Activated T-cell treated with anti-CD3 and anti-CD28 coated beads, Interleukin-2, amount 50 U/mL, for 4 hours (primary cell): Measurements from ENCODE around the gene TMEM98. TPM values are rescaled to one million over a fixed set of nuclear protein-coding genes. Genes with fewer than 3 reads are reported as not detected.
"Not testable (repeated sequence)": the region's sequence is repeated elsewhere in the genome, so short reads cannot be mapped to it uniquely, and the experiment has no call there.

Experiments used
- ATAC-seq, 2 donors: fragments of 200-7000 bp; cut with Tn5 transposase; one replicate each; pipeline ENCODE4 v1.10.0; 2021
- DNase-seq: peaks from one replicate; pipeline ENCODE4 v3.0.0-alpha.2; 2020
- H3K27me3 Mint-ChIP-seq: one replicate; pipeline ENCODE4 v1.8.0; 2021; ENCODE audit warnings: low read depth, mixed read lengths
- H3K36me3 Mint-ChIP-seq: one replicate; pipeline ENCODE4 v1.8.0; 2022; ENCODE audit warnings: mixed read lengths; ENCODE audit not compliant: insufficient read depth
- H3K4me1 Mint-ChIP-seq: one replicate; pipeline ENCODE4 v1.8.0; 2021; ENCODE audit warnings: low read depth, mixed read lengths
- H3K4me3 Mint-ChIP-seq: one replicate; pipeline ENCODE4 v1.8.0; 2021; ENCODE audit warnings: mild to moderate bottlenecking, moderate library complexity, mixed read lengths
- H3K9me3 Mint-ChIP-seq: one replicate; pipeline ENCODE4 v1.8.0; 2021; ENCODE audit warnings: mixed read lengths
- total RNA-seq, 3 donors: library from RNA; stranded (reverse); gene quantifications; one replicate each; pipeline ENCODE4 v1.2.1, GENCODE V29; 2021

TMEM98 gene
- total RNA-seq, 3 donors from 2014 or later: 0.16 to 0.86 (median 0.54) TPM

DNA sequence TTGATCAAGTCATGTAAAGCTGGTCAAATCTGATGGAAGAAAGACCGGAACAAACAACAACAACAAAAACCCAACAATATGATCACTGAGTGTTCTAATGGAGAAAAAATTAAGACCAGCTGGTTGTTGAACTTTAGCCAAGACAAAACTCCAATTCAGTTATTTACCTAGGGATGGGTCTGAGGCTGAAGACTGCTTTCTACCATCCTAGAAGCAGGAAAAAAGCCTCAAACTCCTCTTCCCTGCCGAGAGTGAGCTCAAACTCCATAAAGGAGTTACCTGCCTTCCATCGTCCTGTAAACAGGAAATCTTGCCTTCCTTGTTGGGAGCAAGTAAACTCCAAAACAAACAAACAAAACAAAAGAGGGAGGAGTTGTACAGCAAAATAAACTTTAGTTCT, 23.1 kb upstream of the TMEM98 start:
- no peak overlapping the region for H3K4me3 Mint-ChIP-seq
- peaks cover 5% of the 10 kb centered on the region for H3K27me3 Mint-ChIP-seq
- no peak for ATAC-seq
- peaks cover 7% of the 10 kb centered on the region for H3K4me1 Mint-ChIP-seq
- H3K36me3 Mint-ChIP-seq: no peaks in the 10 kb centered on the region
- no peak for DNase-seq
- H3K9me3 Mint-ChIP-seq: no peaks in the 10 kb centered on the region

GRCh38 chr17:32907583-32907982, 20.4 kb upstream of the TMEM98 start:
- Mint-ChIP-seq H3K9me3 (no peaks in the 10 kb centered on the region), H3K27me3 (peaks cover 7% of the 10 kb centered on the region), H3K4me1 (peaks cover 7% of the 10 kb centered on the region), H3K4me3 (no peak overlapping the region), H3K36me3 (no peaks in the 10 kb centered on the region)
- ATAC-seq: no peak
- DNase-seq: no peak

DNA sequence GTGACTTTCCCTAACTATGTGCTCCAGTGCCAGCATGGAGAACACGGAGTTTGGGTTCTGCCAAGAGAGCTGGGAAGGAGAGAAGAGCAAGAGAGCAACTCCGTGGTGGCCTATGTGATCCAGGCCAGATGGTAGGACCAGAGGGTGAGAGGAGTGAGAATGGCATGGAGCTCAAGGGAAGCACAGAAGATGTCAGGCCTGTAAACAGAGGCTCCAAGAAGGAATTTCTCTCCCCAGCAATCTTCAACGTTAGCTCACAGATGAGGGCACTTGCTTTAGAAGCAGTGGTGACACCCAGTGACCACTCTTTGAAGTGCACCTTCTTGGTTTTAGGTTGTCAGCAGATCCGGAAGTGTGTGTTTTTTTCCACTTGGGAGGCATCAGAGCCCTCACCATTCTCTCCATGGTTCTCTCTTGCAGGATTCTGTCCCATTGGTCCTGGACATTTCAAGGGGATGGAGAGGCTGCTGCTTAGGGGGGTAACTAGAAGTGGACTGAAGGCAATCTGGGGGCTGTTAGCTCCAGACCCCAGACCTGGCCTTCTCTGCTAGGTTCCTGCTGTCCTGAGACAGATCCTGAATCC, 18.1 kb upstream of the TMEM98 start:
- H3K36me3 Mint-ChIP-seq: no peaks in the 10 kb centered on the region
- H3K27me3 Mint-ChIP-seq: peaks cover 7% of the 10 kb centered on the region
- peak; percentile 51 to 69 for ATAC-seq
- H3K9me3 Mint-ChIP-seq: no peaks in the 10 kb centered on the region
- H3K4me1 Mint-ChIP-seq: peaks cover 5% of the 10 kb centered on the region
- peak; percentile 20 for DNase-seq
- no peak overlapping the region for H3K4me3 Mint-ChIP-seq

- no peak for DNase-seq
- Mint-ChIP-seq H3K27me3 (peaks cover 7% of the 10 kb centered on the region), H3K36me3 (no peaks in the 10 kb centered on the region), H3K4me3 (no peak overlapping the region), H3K4me1 (peaks cover 5% of the 10 kb centered on the region), H3K9me3 (no peaks in the 10 kb centered on the region)
- ATAC-seq: no peak
Measured at GRCh38 chr17:32910769-32911168, 17.2 kb upstream of the TMEM98 start.

- H3K36me3 Mint-ChIP-seq: no peaks in the 10 kb centered on the region
- no peak overlapping the region for H3K4me3 Mint-ChIP-seq
- no peaks in the 10 kb centered on the region for H3K9me3 Mint-ChIP-seq
Measured at GRCh38 chr17:32912218-32912897, 15.6 kb upstream of the TMEM98 start.

GRCh38 chr17:32913593-32913992, 14.4 kb upstream of the TMEM98 start:
- DNase-seq: no peak

More at GRCh38 chr17:32912218-32912897, 15.6 kb upstream of the TMEM98 start:
- H3K4me1 Mint-ChIP-seq: peaks cover 5% of the 10 kb centered on the region
- peaks cover 2% of the 10 kb centered on the region for H3K27me3 Mint-ChIP-seq
- no peak for ATAC-seq
- no peak for DNase-seq

GRCh38 chr17:32914181-32914580, 13.8 kb upstream of the TMEM98 start:
- ATAC-seq (peak; percentile 71 to 81), DNase-seq (no peak)
- no peaks in the 10 kb centered on the region for H3K36me3 Mint-ChIP-seq
- H3K4me1 Mint-ChIP-seq: peaks cover 5% of the 10 kb centered on the region
- H3K27me3 Mint-ChIP-seq: peaks cover 2% of the 10 kb centered on the region
- H3K9me3 Mint-ChIP-seq: no peaks in the 10 kb centered on the region
- H3K4me3 Mint-ChIP-seq: no peak overlapping the region

More at GRCh38 chr17:32913593-32913992, 14.4 kb upstream of the TMEM98 start:
- Mint-ChIP-seq H3K27me3 (peaks cover 2% of the 10 kb centered on the region), H3K4me3 (no peak overlapping the region), H3K36me3 (no peaks in the 10 kb centered on the region), H3K9me3 (no peaks in the 10 kb centered on the region), H3K4me1 (peaks cover 5% of the 10 kb centered on the region)
- ATAC-seq: no peak

- H3K27me3 Mint-ChIP-seq: peaks cover 2% of the 10 kb centered on the region
- no peaks in the 10 kb centered on the region for H3K9me3 Mint-ChIP-seq
- DNase-seq (no peak), ATAC-seq (no peak)
- no peaks in the 10 kb centered on the region for H3K36me3 Mint-ChIP-seq
- H3K4me3 Mint-ChIP-seq: no peak overlapping the region
- H3K4me1 Mint-ChIP-seq: peaks cover 5% of the 10 kb centered on the region
Measured at GRCh38 chr17:32915245-32915644, 12.7 kb upstream of the TMEM98 start.

GRCh38 chr17:32916134-32916533, 11.8 kb upstream of the TMEM98 start:
- Mint-ChIP-seq H3K4me1 (peaks cover 5% of the 10 kb centered on the region), H3K27me3 (peaks cover 2% of the 10 kb centered on the region), H3K9me3 (no peaks in the 10 kb centered on the region), H3K36me3 (no peaks in the 10 kb centered on the region), H3K4me3 (no peak overlapping the region)
- ATAC-seq: no peak
- DNase-seq: no peak

DNA sequence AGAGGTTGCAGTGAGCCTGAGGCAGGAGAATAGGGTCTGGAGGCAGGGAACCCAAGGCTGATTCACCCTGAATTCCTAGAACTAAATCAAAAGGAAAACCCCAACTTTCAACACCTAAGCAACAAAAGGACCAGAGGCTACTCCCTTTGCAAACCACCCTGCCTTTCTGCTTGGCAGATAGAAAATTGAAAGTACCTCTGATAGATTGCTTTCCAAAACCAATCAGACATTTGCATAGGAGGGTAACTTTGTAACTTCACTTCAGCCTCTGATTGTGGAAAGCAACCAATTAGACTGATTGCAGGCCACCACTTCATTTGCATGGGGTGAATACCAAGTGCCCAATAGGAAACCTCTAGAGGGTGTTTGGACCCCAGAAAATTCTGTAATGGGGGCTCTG, 10.9 kb upstream of the TMEM98 start:
- ATAC-seq: no peak
- H3K36me3 Mint-ChIP-seq: no peaks in the 10 kb centered on the region
- H3K4me1 Mint-ChIP-seq: peaks cover 5% of the 10 kb centered on the region

GRCh38 chr17:32917842-32918241, 10.1 kb upstream of the TMEM98 start:
- no peak overlapping the region for H3K4me3 Mint-ChIP-seq
- DNase-seq (no peak), ATAC-seq (no peak)
- no peaks in the 10 kb centered on the region for H3K9me3 Mint-ChIP-seq
- peaks cover 5% of the 10 kb centered on the region for H3K4me1 Mint-ChIP-seq
- no peaks in the 10 kb centered on the region for H3K27me3 Mint-ChIP-seq
- H3K36me3 Mint-ChIP-seq: no peaks in the 10 kb centered on the region

More for the DNA sequence above, 10.9 kb upstream of the TMEM98 start:
- Mint-ChIP-seq H3K27me3 (peaks cover 2% of the 10 kb centered on the region), H3K4me3 (no peak overlapping the region), H3K9me3 (no peaks in the 10 kb centered on the region)
- no peak for DNase-seq

- not testable (repeated sequence) for DNase-seq, H3K27me3 Mint-ChIP-seq, H3K4me1 Mint-ChIP-seq, H3K36me3 Mint-ChIP-seq, H3K4me3 Mint-ChIP-seq, ATAC-seq, H3K9me3 Mint-ChIP-seq
Measured at GRCh38 chr17:32919876-32920275, 8.1 kb upstream of the TMEM98 start.

GRCh38 chr17:32920293-32920692, 7.7 kb upstream of the TMEM98 start:
- H3K4me3 Mint-ChIP-seq: no peak overlapping the region
- no peaks in the 10 kb centered on the region for H3K4me1 Mint-ChIP-seq
- ATAC-seq (no peak), DNase-seq (no peak)
- H3K9me3 Mint-ChIP-seq: no peaks in the 10 kb centered on the region
- no peaks in the 10 kb centered on the region for H3K36me3 Mint-ChIP-seq
- no peaks in the 10 kb centered on the region for H3K27me3 Mint-ChIP-seq

- no peak for ATAC-seq
- H3K36me3 Mint-ChIP-seq: no peaks in the 10 kb centered on the region
- H3K9me3 Mint-ChIP-seq: no peaks in the 10 kb centered on the region
- no peaks in the 10 kb centered on the region for H3K4me1 Mint-ChIP-seq
- H3K27me3 Mint-ChIP-seq: peaks cover 3% of the 10 kb centered on the region
- H3K4me3 Mint-ChIP-seq: no peak overlapping the region
- DNase-seq: no peak
Measured at GRCh38 chr17:32921017-32921416, 6.9 kb upstream of the TMEM98 start.

DNA sequence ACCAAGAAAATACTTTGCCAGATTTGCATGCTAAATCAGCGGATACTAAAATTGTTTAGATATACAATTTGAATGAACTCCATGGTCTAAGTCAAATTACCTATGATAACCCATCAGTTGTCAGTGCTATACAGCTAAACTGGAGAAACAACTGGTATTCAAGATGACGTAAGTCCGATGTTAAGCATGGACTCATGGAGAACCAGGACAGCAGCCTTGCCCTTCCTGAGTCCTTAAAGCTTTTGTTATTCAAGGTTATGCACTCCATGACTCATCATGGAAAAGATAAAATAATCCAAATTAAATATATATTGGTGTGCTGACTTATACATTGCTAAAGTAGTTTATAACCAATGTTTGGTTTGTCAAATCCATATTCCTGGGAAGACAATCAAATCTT, 4.0 kb upstream of the TMEM98 start:
- ATAC-seq, H3K9me3 Mint-ChIP-seq, H3K4me1 Mint-ChIP-seq, DNase-seq, H3K4me3 Mint-ChIP-seq, H3K36me3 Mint-ChIP-seq: not testable (repeated sequence)
- peaks cover 12% of the 10 kb centered on the region for H3K27me3 Mint-ChIP-seq
